Endometrial microvascular endothelial cells (primary cell): ENCODE data around the gene CD83. TPM values are rescaled to one million over a fixed set of nuclear protein-coding genes. Genes with fewer than 3 reads are reported as not detected.
"Not testable (repeated sequence)": the region's sequence is repeated elsewhere in the genome, so short reads cannot be mapped to it uniquely, and the experiment has no call there.

ENCODE experiments used
- in situ Hi-C: cut with HindIII; loops from 2 replicates; pipeline ENCODE4 v1.10.0; 2017; ENCODE audit warnings: low sequenced_read_pairs, low pct_unique_long_range_greater_than_20kb; ENCODE audit errors: inconsistent ontology term
- total RNA-seq: library from RNA; depleted of rRNA; stranded (reverse); fragments of >200 nt; gene quantifications from one replicate; pipeline ENCODE4 v1.2.3, GENCODE V29; 2015; ENCODE audit errors: inconsistent ontology term

Gene CD83
- total RNA-seq, 1 donor from 2014 or later, result 0.19 TPM

DNA sequence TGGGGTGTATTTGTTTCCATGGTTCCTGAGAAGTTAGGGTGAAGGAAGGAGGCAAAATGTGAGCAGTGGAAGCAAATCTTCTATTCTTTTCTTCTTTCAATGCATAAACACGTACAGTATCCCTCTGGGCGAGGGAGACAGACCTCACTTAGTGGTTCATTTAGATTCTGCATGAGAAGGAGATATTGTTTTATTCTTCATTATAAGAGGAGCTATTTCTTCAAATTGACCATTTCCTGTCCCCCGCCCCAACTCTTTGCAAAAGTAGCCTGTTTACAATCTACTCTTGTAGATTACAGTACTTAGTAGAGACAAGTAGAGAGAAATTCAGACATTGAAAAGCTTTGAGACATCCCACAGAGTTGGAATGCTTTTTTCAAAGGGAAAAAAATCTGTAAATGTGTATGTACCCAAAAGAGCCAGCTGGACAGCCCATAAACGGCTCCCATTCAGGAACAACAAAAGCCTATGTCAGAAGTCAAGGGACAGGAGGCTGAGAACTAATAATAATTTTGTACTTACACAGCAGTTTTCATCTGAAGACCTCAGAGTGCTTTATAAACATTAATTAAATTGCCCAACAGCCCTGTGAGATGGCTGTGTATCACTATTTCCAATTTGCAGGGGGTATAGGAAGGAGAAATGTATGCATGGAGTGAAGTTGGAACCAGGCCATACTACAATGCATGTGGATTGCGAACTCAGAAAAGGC, 23.9 kb downstream of the CD83 start:
- in situ Hi-C loops, result no loop called here

DNA sequence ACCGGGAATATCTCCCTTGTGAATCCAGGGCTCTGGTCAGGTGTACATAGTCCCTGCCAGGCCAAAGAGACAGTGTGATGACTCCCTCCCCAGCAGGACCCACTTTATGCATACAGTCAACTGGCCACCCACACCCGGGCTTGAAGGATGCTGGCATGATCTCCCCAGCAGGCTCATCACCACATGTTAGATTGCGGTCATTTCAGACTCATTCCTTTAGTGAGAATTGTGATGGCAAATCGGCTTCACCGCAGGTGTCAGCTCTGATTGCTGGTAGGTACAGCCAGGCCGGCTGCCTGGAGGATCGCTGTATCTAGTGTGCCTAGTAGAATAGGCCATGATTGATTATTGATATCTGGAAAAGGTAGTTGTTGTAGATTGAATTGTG, 24.5 kb downstream of the CD83 start:
- in situ Hi-C loops, result no loop called here

DNA sequence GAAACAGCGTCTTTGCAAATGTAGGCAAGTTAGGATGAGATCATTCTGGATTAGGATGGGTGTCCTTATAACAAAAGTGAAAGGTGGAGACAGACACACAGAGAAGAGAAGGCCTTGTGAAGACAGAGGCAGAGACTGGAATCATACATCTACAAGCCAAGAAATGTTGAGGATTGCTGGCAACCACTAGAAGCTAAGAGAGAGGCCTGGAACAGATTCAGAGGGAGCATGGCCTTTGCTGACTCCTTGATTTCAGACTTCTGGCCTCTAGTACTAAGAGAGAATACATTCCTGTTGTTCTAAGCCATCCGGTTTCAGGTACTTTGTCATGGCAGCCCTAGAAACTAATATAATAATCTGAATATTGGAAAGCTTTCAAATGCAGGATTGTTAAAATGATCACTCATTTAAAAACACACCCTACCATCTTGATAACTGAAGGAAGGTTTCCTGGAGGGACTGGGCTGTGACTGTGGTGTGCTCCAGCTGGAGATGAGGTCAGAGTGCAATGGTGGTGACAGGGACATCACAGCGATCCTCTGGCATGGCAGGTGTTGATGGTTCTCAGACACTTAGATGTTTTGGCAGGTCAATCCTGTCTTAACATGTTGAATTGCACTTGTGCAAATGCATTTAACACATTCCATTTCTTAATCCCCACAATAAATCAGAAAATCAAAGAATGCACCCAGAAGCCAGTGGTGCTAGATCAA, 25.1 kb downstream of the CD83 start:
- in situ Hi-C loops, result no loop called here

DNA sequence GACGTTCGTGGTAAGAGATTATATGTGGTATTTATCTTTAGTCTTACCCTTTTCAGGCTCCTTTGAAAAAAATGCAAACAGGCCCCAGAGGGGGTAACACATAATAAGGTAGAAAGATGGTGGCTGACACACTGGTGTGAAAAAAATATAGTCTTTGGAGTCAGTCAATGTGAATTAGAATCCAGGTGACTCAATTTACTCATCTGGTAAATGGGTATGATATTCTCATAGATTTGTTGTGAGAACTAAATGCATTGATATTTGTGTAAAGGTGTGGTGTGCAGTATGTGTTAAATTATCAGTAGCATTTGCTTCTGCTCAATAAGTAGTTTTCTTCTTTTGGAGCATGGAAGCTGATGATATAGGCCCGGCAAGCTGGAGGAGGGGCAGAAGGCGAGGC, 25.7 kb downstream of the CD83 start:
- in situ Hi-C loops, result no loop called here

DNA sequence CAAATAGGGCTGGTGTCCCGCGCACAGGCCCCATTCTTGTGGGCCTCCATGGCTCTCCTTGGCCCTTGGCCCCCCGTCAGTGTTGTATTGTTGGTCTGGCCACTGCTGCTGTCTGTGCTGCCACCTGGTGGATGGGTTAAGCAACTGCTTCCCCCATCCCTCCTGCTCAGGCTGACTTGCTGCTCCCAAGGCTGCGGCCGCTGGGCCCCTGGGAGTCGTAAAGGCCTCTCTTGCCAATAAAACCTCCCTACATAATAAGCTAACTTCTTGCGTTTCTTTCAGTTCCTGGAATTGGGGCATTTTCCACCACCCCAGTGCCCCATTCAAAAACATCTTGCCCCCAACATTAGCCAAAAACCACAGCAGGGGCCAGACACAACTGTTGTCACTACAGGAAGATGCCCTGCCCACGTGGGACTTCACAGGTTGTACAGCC, 27.1 kb downstream of the CD83 start:
- in situ Hi-C loops, result no loop called here

DNA sequence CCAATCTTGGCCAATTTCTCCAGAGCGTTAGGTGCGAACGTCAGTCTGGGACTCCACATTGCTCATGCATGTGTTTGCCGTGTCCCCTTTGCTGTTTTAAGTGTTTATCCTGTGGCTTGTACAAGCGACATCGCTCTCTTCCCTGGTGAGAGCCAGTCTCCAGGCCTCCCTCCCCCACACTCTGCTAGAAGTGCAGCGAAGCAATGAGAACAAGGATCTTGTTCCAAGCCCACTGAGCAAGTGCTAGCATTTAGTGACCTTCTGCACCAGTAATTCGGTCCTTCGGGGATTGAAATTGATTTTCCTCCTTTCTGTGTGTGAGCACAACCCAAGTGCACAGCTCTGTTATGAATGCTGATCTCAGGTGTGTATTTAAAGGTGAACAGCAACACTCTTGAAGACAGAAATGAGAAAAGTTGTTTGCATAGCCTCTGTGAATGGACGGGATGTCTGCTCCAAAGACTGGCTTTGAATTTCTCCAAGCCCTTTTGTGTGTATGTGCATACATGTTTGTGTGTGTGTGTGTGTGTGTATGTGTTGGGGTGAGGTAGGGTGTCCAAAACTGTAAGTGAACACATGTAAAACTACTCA, 29.0 kb downstream of the CD83 start:
- in situ Hi-C loops, result no loop called here

DNA sequence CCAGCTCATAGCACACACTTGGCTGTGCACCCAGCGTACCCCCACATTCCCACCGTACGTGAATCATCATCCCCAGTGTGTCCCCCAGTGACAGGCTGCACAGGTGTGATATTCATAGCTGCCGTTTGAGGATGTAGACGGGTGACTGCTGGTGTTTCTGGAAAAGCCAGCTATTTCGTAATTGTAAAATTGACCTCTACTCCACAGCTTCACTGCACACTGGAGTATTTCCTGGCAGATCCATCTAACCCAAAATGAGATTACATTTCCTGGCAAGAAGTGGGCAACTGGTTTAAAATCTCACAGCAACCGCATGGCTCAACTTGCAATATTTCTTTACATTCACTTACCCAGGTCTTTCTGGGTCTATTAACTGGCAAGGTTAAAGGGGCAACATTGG, 30.3 kb downstream of the CD83 start:
- in situ Hi-C loops, result no loop called here

DNA sequence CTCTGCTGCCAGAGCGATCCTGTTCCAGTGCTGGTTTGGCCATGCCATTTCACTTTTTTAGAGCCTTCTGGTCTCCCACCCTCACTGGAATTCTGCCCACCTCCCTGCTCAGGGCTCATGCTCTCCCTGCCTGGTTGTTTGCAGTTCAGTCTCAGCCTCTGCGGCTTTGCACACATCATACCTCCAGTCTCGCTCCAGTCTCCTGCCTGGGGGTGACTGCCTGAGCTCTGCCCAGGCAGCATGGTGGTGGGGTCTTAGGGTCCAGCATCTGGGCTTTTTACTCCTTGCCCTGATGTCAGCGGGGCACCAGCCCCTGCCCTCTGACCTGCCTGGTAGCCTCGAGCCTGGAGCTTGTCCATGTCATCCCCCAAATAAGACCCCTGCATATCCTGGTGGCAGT, 30.9 kb downstream of the CD83 start:
- in situ Hi-C loops, result no loop called here

DNA sequence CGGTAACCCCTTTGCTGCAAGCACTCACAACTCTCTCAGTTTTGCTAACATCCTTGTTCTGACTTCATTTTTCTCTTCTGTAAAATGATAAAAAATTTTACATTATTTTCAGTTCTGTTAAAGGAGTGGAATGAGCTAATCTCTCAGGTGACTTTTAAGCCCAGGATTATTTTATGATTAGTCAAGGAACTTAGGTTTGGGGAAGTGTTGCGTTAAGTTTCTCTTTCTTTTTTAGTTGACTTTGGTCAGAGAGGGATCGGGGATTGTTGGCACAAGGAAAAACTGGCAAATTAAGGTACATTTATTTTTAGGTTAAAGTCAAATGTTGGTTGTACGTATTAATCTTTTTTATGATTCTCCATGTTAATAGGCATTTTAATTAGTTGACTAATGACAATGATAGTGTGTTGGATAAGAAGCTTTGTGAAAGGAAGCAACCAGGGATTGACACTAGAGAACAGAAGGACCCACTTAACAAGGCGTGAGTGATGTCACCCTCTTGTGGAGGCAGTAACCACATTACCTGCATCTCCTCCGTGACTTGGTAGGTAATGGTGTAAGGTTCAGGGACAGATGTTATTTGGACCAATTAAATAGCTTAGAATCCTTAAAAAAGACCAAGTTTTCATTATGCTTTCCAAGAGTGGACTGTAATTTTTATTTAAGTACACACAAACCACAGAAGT, 31.6 kb downstream of the CD83 start:
- in situ Hi-C loops, result no loop called here

DNA sequence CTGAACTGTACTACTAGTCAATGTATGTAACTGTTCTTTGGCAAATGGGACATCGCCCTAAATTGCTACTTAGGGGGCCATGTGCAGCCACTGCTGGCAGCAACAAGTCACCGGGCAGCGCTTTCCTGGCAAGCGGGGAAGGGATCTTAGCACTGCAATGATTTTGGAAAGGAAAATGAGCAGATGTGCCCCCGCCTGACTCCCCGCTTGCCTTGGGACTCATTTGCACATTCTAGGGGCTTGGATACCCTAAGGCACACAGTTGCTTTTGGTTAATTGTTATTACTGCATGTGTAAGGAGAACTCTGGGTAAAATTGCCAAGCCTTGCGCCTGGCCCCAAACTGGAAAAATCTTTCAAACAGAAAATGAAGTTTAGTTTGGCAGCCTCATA, 32.2 kb downstream of the CD83 start:
- in situ Hi-C loops, result no loop called here

DNA sequence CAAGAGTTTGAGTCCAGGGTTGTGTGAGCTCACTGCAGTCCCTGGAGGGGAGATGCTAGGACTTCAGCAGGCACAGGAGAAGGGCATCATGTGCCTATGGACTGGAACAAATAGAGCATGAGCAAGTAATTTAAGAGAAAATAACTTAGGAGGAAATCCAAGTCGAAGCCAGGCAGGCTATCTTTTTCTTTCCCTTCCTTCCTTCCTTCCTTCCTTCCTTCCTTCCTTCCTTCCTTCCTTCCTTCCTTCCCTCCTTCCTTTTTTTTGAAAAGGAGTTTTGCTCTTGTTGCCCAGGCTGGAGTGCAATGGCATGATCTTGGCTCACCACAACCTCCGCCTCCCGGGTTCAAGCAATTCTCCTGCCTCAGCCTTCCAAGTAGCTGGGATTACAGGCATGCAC, 33.7 kb downstream of the CD83 start:
- in situ Hi-C loops, result not testable (repeated sequence)

DNA sequence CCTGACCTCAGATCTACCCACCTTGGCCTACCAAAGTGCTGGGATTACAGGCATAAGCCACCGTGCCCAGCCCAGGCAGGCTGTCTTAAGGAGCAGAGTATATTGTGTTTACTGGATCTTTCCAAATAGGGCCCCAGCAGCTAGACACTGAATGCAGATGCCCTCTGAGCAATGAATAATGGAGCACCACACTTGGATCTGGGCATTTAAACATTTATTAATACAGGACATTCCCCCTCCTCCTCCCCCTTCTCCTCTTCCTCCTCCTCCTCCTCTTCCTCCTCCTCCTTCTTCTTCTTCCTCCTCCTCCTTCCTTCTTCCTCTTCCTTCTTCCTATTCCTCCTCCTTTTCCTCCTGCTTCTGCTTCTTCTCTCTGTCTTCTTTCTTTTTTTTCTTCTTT, 34.2 kb downstream of the CD83 start:
- in situ Hi-C loops, result no loop called here

DNA sequence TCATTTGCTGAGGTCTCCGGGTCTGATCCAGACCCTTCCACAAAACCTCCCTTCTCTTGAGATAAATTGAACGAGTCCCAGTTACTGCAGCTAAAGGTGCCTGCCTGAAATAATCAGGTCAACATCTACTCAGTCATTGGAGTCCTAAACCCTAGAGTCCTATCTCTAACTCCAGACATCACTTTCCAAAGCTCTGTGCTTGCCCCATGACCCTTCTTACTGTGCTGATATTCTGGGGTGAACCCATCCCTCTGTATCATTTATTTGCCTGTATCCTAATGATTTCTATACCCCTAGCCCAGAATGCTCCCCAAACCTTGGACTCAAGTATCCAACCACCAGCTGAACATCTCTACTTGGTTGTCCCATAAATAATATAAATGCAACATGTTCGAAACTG, 35.7 kb downstream of the CD83 start:
- in situ Hi-C loops, result no loop called here

DNA sequence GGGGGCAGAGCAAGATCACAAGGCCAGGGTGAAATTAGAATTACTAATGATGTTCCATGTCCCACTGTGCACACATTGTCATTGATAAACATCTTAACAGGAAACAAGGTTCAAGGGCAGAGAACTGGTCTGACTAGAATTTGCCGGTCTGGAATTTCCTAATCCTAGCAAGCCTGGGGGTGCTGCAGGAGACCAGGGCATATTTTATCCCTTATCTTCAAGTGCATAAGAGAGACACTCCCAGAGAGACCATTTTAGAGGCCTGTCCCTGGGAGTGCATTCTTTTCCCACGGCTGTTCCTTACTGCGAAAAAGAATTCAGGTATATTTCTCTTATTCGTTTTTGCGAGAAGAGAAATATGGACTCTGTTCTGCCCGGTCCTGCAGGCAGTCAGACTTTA, 41.5 kb downstream of the CD83 start:
- in situ Hi-C loops, result no loop called here

DNA sequence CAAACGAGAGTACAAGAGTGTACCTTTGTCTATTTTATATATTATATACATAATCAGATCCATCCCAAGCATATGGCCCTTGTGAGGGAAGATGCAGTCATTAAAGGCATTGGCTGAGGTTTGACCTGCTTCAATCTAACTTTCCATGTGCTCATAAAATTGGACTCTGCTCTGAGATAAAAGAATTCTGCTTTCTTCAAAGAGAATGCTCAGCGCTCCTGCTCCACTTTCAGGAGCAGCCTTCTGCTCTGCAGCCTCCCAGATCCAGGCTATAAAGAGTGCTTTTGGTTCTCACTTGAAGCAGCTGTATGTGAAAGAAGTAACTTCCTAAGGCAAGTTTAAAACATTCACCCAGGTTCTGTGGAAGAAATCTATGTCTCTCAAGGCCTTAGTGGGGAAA, 45.3 kb downstream of the CD83 start:
- in situ Hi-C loops, result no loop called here

DNA sequence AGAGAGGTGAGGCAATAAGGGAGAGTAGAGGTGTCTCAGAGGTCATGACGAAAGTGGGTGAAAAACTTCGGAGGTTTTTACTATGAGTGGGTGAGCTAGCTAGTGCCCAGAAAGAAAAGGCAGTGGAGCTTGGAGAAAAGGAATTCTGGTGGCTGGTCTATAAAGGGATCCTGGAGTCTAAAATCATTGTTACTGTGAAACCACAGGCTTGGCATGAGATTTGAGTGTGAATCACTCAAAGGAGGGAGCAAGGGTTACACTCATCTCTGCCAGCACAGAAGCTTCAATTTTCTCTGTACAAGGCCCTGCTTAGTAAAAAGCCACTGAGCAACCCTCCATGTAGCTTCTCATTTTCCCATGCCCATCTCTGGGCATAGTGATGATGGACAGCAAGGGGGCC, 47.5 kb downstream of the CD83 start:
- in situ Hi-C loops, result no loop called here

DNA sequence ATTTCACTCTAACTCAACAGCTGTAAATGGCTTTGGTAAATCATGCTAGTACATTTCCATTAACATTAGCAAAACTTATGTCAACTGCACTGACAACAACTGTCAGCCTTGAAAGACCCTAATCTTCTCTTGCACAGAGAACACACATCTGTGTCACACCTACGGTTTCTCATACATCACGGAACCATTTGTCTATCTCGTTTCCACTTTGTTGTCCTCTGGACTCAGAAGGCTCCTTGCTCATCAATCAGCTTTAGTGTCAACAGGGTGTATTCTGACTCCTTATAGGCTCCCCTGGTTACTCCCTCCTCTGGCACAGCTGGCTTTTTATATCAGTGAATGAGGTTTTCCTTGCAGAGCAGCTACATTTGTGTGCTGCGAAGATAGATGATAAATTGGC, 49.3 kb downstream of the CD83 start:
- in situ Hi-C loops, result no loop called here

DNA sequence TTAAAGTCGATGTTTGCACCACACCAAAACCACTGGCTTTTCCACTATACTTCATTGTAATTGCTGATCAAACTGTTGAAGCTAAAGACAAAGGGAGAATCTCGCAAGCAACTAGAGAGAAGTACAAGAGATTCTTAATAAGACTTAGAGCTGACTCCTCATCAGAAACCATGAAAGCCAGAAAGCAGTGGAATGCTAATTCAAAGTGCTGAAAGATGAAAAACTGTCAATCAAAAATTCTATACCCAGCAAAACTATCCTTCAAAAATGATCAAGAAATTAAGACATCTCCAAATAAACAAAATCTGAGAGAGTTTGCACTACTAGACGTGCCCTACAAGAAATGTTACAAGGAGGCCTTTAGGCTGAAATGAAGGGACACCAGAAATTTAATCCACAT, 52.6 kb downstream of the CD83 start:
- in situ Hi-C loops, result no loop called here

DNA sequence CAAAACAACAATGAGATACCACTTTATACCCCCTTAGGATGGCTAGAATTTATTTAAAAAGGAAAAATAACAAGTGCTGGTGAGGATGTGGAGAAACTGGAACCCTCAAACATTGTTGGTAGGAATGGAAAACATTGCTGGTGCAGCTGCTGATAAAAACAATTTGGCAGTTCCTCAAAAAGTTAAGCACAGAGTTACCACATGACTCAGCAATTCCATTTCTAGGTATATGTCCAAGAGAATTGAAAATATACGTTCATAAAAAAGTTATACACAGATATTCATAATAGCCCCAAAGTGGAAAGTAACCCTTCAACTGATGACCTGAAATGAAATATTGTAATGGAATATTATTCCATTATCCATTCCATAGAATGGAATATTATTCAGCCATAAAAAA, 55.0 kb downstream of the CD83 start:
- in situ Hi-C loops, result no loop called here

DNA sequence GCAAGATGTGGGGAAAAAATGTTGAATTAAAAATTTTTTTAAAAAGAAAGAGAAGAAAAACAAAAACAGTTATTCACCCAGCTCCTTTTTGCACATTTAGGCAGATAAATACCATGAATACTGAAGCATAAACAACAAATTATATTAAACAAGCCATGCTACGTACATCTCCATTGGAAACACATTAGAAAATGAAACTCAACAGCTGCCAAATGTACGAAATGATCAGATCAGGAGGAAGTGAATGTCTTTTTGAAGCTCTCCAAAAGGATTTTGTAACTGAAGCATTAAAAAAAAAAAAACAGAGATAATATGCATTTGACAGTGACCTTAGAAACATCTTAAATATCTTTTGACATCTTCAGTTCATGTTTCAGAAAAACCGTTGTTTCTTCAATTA, 56.7 kb downstream of the CD83 start:
- in situ Hi-C loops, result no loop called here
